ENCODE data around the gene RPS27L. TPM values are rescaled to one million over a fixed set of nuclear protein-coding genes. Genes with fewer than 3 reads are reported as not detected.

The RPS27L gene
- total and polyA plus RNA-seq, 2 of the 8 experiments (the other 6 are each of a cell fraction or from before 2014, with no cell fraction given): 115 to 143 TPM

DNA sequence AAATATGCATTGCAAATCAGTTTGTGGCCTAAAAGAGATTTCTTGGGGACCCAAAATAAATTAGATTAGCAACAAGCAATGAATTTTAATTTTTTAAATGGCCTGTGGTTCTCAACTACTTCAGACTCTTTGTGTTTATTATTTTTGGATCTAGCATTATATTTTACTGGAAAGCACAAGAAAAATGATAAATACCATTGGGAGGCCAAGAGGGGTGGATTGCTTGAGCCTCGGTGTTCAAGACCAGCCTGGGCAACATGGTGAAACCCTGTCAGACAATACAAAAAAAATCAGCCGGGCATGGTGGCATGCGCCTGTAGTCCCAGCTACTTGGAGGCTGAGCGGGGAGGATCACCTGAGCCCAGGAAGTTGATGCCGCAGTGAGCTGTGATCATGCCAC lies 22.0 kb downstream of the RPS27L start:
- H3K9ac ChIP-seq (replicated peaks in 1 of 4; ENCODE audit: extremely low read depth in 1 of 4, low read depth in 3 of 4, low read length in 3 of 4): no peak overlapping the region
- H3K4me3 ChIP-seq (ENCODE audit: extremely low read depth in 1 of 4, insufficient read depth in 2 of 4, low read depth in 3 of 4, low read length in 4 of 4): no peak overlapping the region
- no peaks in the 10 kb centered on the region; a peak in 1 of 8 replicates for H3K36me3 ChIP-seq (ENCODE audit: control insufficient read depth in 2 of 4, insufficient read depth in 4 of 4, low read length in 3 of 4)
- no peaks in the 10 kb centered on the region for H3K4me1 ChIP-seq (replicated peaks in 1 of 4; ENCODE audit: control insufficient read depth in 3 of 4, insufficient read depth in 4 of 4, low read length in 3 of 4)
- H2AK5ac ChIP-seq (ENCODE audit: low read depth, low read length): no peak overlapping the region
- H3K4ac ChIP-seq (replicated peaks; ENCODE audit: insufficient read length, low read depth, low read length): no peak overlapping the region
- FAIRE-seq (no peak), DNase-seq (ENCODE audit: low read depth in 1 of 2, low spot score in 2 of 2) (no peak)
- no peaks in the 10 kb centered on the region for H3K79me2 ChIP-seq (ENCODE audit: control insufficient read depth in 1 of 2, insufficient read depth in 2 of 2, low read length in 2 of 2)
- H4K91ac ChIP-seq (replicated peaks; ENCODE audit: insufficient read length, low read length): no peak overlapping the region
- H2BK120ac ChIP-seq (replicated peaks; ENCODE audit: low read depth, low read length): no peak overlapping the region
- no peak overlapping the region for H3K56ac ChIP-seq (replicated peaks; ENCODE audit: insufficient read length, low read depth, low read length)
- no peak overlapping the region for H3K14ac ChIP-seq (ENCODE audit: insufficient read length)
- H2BK20ac ChIP-seq (ENCODE audit: low read length): no peak overlapping the region
- H4K8ac ChIP-seq (ENCODE audit: extremely low read depth, insufficient read depth, low read length): no peak overlapping the region
- no peak overlapping the region for H2BK12ac ChIP-seq (ENCODE audit: low read depth, low read length)
- H4K20me1 ChIP-seq (replicated peaks in 1 of 2; ENCODE audit: control insufficient read depth in 1 of 2, insufficient read depth in 2 of 2, low read length in 2 of 2): no peaks in the 10 kb centered on the region
- no peaks in the 10 kb centered on the region for H3K9me3 ChIP-seq (ENCODE audit: insufficient read depth in 2 of 2, low read depth in 1 of 2, low read length in 1 of 2)
- no peak overlapping the region for H2BK15ac ChIP-seq (ENCODE audit: low read length)
- H3K27me3 ChIP-seq (replicated peaks in 1 of 4; ENCODE audit: control insufficient read depth in 3 of 4, extremely low read depth in 1 of 4, insufficient read depth in 3 of 4, low read length in 3 of 4): no peaks in the 10 kb centered on the region
- H2AFZ ChIP-seq (ENCODE audit: low read length): no peak overlapping the region
- H3K4me2 ChIP-seq (ENCODE audit: insufficient read depth in 1 of 2, low read depth in 2 of 2, low read length in 2 of 2): no peak overlapping the region
- H3K23ac ChIP-seq (ENCODE audit: insufficient read length): no peak overlapping the region
- no peak overlapping the region for H3K27ac ChIP-seq (ENCODE audit: low read depth, low read length)
- no peaks in the 10 kb centered on the region for H3K23me2 ChIP-seq (ENCODE audit: low read depth, low read length)
- no peak overlapping the region for H4K5ac ChIP-seq (ENCODE audit: insufficient read length, low read depth, low read length)
- H3K18ac ChIP-seq (ENCODE audit: extremely low read depth, low read length): no peak overlapping the region
- ChIA-PET CTCF (ENCODE audit: partially characterized antibody) (interaction anchor here (1.1 to 2.3 kb wide), 3 partner anchors 12 to 119 kb away, joined by 3 to 10 read pairs (median 3); no protein-coding TSS in a partner anchor), POLR2A (ENCODE audit: partially characterized antibody) (interaction anchor here (1.0 kb wide), 2 partner anchors 9 to 11 kb away, joined by 3 read pairs; no protein-coding TSS in a partner anchor)
- WGBS, 2 experiments (ENCODE audit: extremely low coverage in 1 of 2, insufficient coverage in 1 of 2, insufficient read length in 1 of 2, insufficient replicate concordance in 2 of 2, low coverage in 1 of 2, low lambda C conversion rate in 2 of 2, missing lambda C conversion rate in 1 of 2): 93% methylated on average over 5 of the region's 5 CpGs; no CpG with 5 or more reads in 1 of the 2 experiments
- TF ChIP-seq NRF1 (IDR thresholded peaks at IDR 0.05; ENCODE audit: low read depth, low read length) (no peak), SP1 (IDR thresholded peaks at IDR 0.05; ENCODE audit: low read depth, low read length) (no peak), YY1 (IDR thresholded peaks at IDR 0.05; ENCODE audit: low read depth, low read length) (no peak), TAF1 (IDR thresholded peaks at IDR 0.05; ENCODE audit: low read depth, low read length) (no peak), PHF8 (conservative IDR thresholded peaks at IDR 0.05; ENCODE audit: low read depth, low read length) (no peak)
- H3K79me1 ChIP-seq (ENCODE audit: low read depth, low read length): no peaks in the 10 kb centered on the region
- H2BK5ac ChIP-seq (ENCODE audit: low read depth, low read length): no peak overlapping the region

All from H1 (cell line).